Thyroid gland (tissue), 4 donors: ENCODE data around the gene FOXA3.

Source experiments
- CTCF ChIP-seq, 6 experiments: fragments of 200-600 bp in 3 of 6; fragments of 450-650 bp in 3 of 6; sonication (generic) in 3 of 6; IDR thresholded peaks; one replicate each; pipeline ENCODE4 v1.5.1; 2016 to 2019; ENCODE audit warnings: antibody characterized with exemption in 6 of 6, mild to moderate bottlenecking in 2 of 6, inconsistent platforms in 1 of 6, moderate library complexity in 1 of 6
- POLR2A ChIP-seq, 2 donors: fragments of 450-650 bp; IDR thresholded peaks; one replicate each; pipeline ENCODE4 v1.6.1; 2017; ENCODE audit warnings: antibody characterized with exemption in 2 of 2, mild to moderate bottlenecking in 2 of 2, moderate library complexity in 1 of 2

GRCh38 chr19:45899919-45900589 is 35.9 kb downstream of the FOXA3 start:
- TF ChIP-seq CTCF (IDR thresholded peaks at IDR 0.05) (no peak), POLR2A (IDR thresholded peaks at IDR 0.05) (no peak)
